Measurements from ENCODE around the gene AQP12A. TPM values are rescaled to one million over a fixed set of nuclear protein-coding genes. Genes with fewer than 3 reads are reported as not detected.
"Not testable (repeated sequence)": the region's sequence is repeated elsewhere in the genome, so short reads cannot be mapped to it uniquely, and the experiment has no call there.

Gene AQP12A
- total RNA-seq, 1 donor from 2014 or later = not detected

- Mint-ChIP-seq H3K4me1 (no peaks in the 10 kb centered on the region), H3K36me3 (ENCODE audit: low read depth) (no peaks in the 10 kb centered on the region), H3K4me3 (no peak overlapping the region), H3K27me3 (ENCODE audit: low read depth) (peaks cover 33% of the 10 kb centered on the region), H3K9me3 (no peaks in the 10 kb centered on the region), H3K27ac (ENCODE audit: unreplicated experiment) (no peak overlapping the region)
- no peak for DNase-seq (ENCODE audit: low read depth, low spot score)
- no peak for TF ChIP-seq CTCF (conservative IDR thresholded peaks at IDR 0.05)
These were observed 18.9 kb upstream of the AQP12A start for GRCh38 chr2:240672701-240673190.

- DNase-seq (ENCODE audit: low read depth, low spot score); H3K27ac Mint-ChIP-seq (ENCODE audit: unreplicated experiment); H3K4me1 Mint-ChIP-seq; H3K36me3 Mint-ChIP-seq (ENCODE audit: low read depth); H3K9me3 Mint-ChIP-seq; H3K4me3 Mint-ChIP-seq: not testable (repeated sequence)
- peaks cover 22% of the 10 kb centered on the region for H3K27me3 Mint-ChIP-seq (ENCODE audit: low read depth)
These were observed 17.0 kb upstream of the AQP12A start for GRCh38 chr2:240674461-240675184.

GRCh38 chr2:240675345-240675744 lies 16.3 kb upstream of the AQP12A start:
- DNase-seq (ENCODE audit: low read depth, low spot score); H3K36me3 Mint-ChIP-seq (ENCODE audit: low read depth); H3K4me3 Mint-ChIP-seq; H3K9me3 Mint-ChIP-seq; H3K4me1 Mint-ChIP-seq; H3K27ac Mint-ChIP-seq (ENCODE audit: unreplicated experiment): not testable (repeated sequence)
- peaks cover 15% of the 10 kb centered on the region for H3K27me3 Mint-ChIP-seq (ENCODE audit: low read depth)

- not testable (repeated sequence) for H3K27me3 Mint-ChIP-seq (ENCODE audit: low read depth); H3K4me3 Mint-ChIP-seq; DNase-seq (ENCODE audit: low read depth, low spot score); H3K36me3 Mint-ChIP-seq (ENCODE audit: low read depth); H3K4me1 Mint-ChIP-seq; H3K27ac Mint-ChIP-seq (ENCODE audit: unreplicated experiment); H3K9me3 Mint-ChIP-seq
These were observed 13.6 kb upstream of the AQP12A start for GRCh38 chr2:240678043-240678442.

GRCh38 chr2:240678909-240679308 lies 12.8 kb upstream of the AQP12A start:
- not testable (repeated sequence) for H3K27ac Mint-ChIP-seq (ENCODE audit: unreplicated experiment); DNase-seq (ENCODE audit: low read depth, low spot score); H3K27me3 Mint-ChIP-seq (ENCODE audit: low read depth); H3K9me3 Mint-ChIP-seq; H3K4me1 Mint-ChIP-seq; H3K36me3 Mint-ChIP-seq (ENCODE audit: low read depth); H3K4me3 Mint-ChIP-seq

GRCh38 chr2:240680185-240680584 lies 11.5 kb upstream of the AQP12A start:
- H3K36me3 Mint-ChIP-seq (ENCODE audit: low read depth); H3K27ac Mint-ChIP-seq (ENCODE audit: unreplicated experiment); H3K4me1 Mint-ChIP-seq; H3K4me3 Mint-ChIP-seq; H3K27me3 Mint-ChIP-seq (ENCODE audit: low read depth); H3K9me3 Mint-ChIP-seq; DNase-seq (ENCODE audit: low read depth, low spot score): not testable (repeated sequence)

- H3K4me3 Mint-ChIP-seq; H3K36me3 Mint-ChIP-seq (ENCODE audit: low read depth); H3K9me3 Mint-ChIP-seq; H3K4me1 Mint-ChIP-seq; H3K27me3 Mint-ChIP-seq (ENCODE audit: low read depth); H3K27ac Mint-ChIP-seq (ENCODE audit: unreplicated experiment); DNase-seq (ENCODE audit: low read depth, low spot score): not testable (repeated sequence)
These were observed 9.0 kb upstream of the AQP12A start, which contains the start of gene AQP12B for GRCh38 chr2:240682431-240683224. TSS of gene AQP12B (minus strand) at chr2:240682885. CDS start at chr2:240682837, 48 bp downstream.

- DNase-seq (ENCODE audit: low read depth, low spot score); H3K9me3 Mint-ChIP-seq; H3K27ac Mint-ChIP-seq (ENCODE audit: unreplicated experiment); H3K36me3 Mint-ChIP-seq (ENCODE audit: low read depth); H3K4me3 Mint-ChIP-seq; H3K27me3 Mint-ChIP-seq (ENCODE audit: low read depth); H3K4me1 Mint-ChIP-seq: not testable (repeated sequence)
These were observed 8.2 kb upstream of the AQP12A start for GRCh38 chr2:240683329-240683979.

GRCh38 chr2:240683980-240684728 lies 7.5 kb upstream of the AQP12A start:
- not testable (repeated sequence) for H3K4me1 Mint-ChIP-seq; H3K27me3 Mint-ChIP-seq (ENCODE audit: low read depth); H3K9me3 Mint-ChIP-seq; H3K27ac Mint-ChIP-seq (ENCODE audit: unreplicated experiment); H3K4me3 Mint-ChIP-seq; H3K36me3 Mint-ChIP-seq (ENCODE audit: low read depth); DNase-seq (ENCODE audit: low read depth, low spot score)

All from neural crest cell (in vitro differentiated cells).